DOHH2 (cell line): ENCODE results near the gene PLCD1.

Experiments
- H3F3A ChIP-seq: fragments of 200-600 bp; sonication (generic), shearing (Covaris generic); 2 replicates; pipeline ENCODE4 v1.6.0; 2016; ENCODE audit warnings: antibody characterized with exemption, mild to moderate bottlenecking; ENCODE audit not compliant: control insufficient read depth, insufficient read depth
- H3K27ac ChIP-seq: fragments of 200-600 bp; sonication (generic); 2 replicates; pipeline ENCODE4 v1.5.1; 2014; ENCODE audit warnings: low read depth, mild to moderate bottlenecking, low read length, moderate library complexity
- H3K27me3 ChIP-seq: fragments of 200-600 bp; sonication (generic); 2 replicates; pipeline ENCODE4 v1.6.1; 2014; ENCODE audit warnings: mild to moderate bottlenecking, low read length, mixed read lengths; ENCODE audit not compliant: control insufficient read depth
- H3K36me3 ChIP-seq: fragments of 200-600 bp; sonication (generic); 2 replicates; pipeline ENCODE4 v1.6.1; 2014; ENCODE audit warnings: mild to moderate bottlenecking, low read length, moderate library complexity, mixed read lengths; ENCODE audit not compliant: control insufficient read depth
- H3K4me1 ChIP-seq: fragments of 200-600 bp; sonication (generic); 2 replicates; pipeline ENCODE4 v1.6.1; 2014; ENCODE audit warnings: mild to moderate bottlenecking, low read length, mixed read lengths; ENCODE audit not compliant: control insufficient read depth
- H3K4me2 ChIP-seq: fragments of 200-600 bp; sonication (generic); 2 replicates; pipeline ENCODE4 v1.6.0; 2014; ENCODE audit warnings: mild to moderate bottlenecking, low read length, moderate library complexity
- H3K4me3 ChIP-seq: fragments of 200-600 bp; sonication (generic); 2 replicates; pipeline ENCODE4 v1.5.1; 2014; ENCODE audit warnings: mild to moderate bottlenecking, low read length, mixed read lengths
- H3K79me2 ChIP-seq: fragments of 200-600 bp; sonication (generic); 2 replicates; pipeline ENCODE4 v1.6.1; 2014; ENCODE audit warnings: mild to moderate bottlenecking, low read length, mixed read lengths; ENCODE audit not compliant: control insufficient read depth
- H3K9me2 ChIP-seq: fragments of 200-600 bp; sonication (generic); replicated peaks from 2 replicates; pipeline ENCODE4 v1.6.1; 2014; ENCODE audit warnings: mild to moderate bottlenecking, low read length, mixed read lengths; ENCODE audit not compliant: control insufficient read depth
- H3K9me3 ChIP-seq: fragments of 200-600 bp; sonication (generic); 2 replicates; pipeline ENCODE4 v1.6.1; 2014; ENCODE audit warnings: antibody characterized with exemption, low read length, mixed read lengths; ENCODE audit not compliant: control insufficient read depth, insufficient read depth
- H4K20me1 ChIP-seq: fragments of 200-600 bp; sonication (generic); 2 replicates; pipeline ENCODE4 v1.6.0; 2014; ENCODE audit warnings: low read depth, mild to moderate bottlenecking, antibody characterized with exemption, low read length, moderate library complexity; ENCODE audit not compliant: control insufficient read depth, insufficient read depth
- EZH2phosphoT487 ChIP-seq: fragments of 200-600 bp; sonication (generic); IDR thresholded peaks from 2 replicates; pipeline ENCODE4 v1.6.1; 2017; ENCODE audit warnings: borderline replicate concordance, mild to moderate bottlenecking, antibody characterized with exemption, low read length, moderate library complexity, mixed read lengths
- TF ChIP-seq, protein P1 (sequence below): fragments of 200-600 bp; sonication (generic); IDR thresholded peaks from one replicate; pipeline ENCODE4 v1.5.1; 2014; ENCODE audit warnings: antibody characterized with exemption, mild to moderate bottlenecking, low read depth, low read length; ENCODE audit not compliant: poor library complexity, severe bottlenecking

PLCD1 gene

DNA sequence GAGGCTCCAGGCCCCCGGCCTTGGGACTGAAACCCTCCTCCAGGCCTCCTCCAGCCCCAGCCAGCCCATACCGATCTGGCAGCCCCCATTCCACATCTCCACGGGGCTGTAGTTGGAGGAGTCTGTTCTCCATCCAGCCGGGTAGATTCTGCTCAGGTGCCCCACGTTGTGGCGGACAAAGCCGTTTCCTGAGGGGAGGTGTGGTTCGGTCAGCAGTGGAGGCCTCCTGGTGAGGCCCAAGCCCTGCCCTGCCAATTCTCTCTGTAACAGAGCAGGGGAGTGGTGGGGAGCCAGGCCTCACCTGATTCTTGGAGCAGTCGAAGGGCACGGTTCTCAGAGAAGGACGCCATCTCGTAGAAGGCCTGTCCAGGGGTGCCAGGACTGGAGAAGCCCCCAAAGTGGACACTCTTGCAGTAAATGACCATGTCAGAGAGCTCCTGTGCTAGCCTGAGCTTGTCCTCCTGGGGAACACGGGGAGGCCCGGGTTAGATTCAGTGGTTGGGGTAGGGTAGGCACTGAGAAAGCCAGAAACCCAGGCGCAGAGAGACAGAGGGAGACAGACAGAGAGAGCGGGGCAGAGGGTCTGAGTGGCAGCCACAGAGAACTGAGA, 20.4 kb downstream of the PLCD1 start:
- H3K79me2 ChIP-seq: no peaks in the 10 kb centered on the region
- no peaks in the 10 kb centered on the region for H4K20me1 ChIP-seq
- H3K9me2 ChIP-seq: no peaks in the 10 kb centered on the region

DNA sequence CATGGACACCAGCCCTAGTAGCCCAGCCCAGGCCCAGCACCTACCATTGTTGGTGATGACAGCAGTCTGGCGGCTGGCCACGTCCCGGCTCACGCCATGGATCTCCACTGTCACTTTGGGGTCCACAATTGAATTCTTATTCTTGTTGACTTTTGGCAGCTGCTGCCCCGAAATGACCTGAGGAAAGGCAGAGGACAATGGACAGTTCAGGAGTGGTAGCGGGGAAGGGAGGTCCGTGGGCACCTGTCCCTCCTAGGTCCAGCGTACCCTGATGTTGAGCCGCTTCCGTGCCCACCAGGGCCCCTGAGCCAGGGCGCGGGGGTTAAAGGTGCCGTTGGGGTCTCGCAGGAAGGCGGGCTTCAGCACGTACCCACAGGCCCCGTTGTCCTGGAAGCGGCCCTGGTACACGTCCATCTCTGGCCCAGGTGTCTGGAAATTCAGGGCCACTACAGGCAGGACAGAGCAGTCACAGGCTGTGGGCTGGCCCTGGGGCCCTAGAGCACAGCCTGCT, 21.2 kb downstream of the PLCD1 start:
- Histone ChIP-seq H3K9me2 (no peaks in the 10 kb centered on the region), H3K9me3 (no peaks in the 10 kb centered on the region)
- TF ChIP-seq, protein P1, sequence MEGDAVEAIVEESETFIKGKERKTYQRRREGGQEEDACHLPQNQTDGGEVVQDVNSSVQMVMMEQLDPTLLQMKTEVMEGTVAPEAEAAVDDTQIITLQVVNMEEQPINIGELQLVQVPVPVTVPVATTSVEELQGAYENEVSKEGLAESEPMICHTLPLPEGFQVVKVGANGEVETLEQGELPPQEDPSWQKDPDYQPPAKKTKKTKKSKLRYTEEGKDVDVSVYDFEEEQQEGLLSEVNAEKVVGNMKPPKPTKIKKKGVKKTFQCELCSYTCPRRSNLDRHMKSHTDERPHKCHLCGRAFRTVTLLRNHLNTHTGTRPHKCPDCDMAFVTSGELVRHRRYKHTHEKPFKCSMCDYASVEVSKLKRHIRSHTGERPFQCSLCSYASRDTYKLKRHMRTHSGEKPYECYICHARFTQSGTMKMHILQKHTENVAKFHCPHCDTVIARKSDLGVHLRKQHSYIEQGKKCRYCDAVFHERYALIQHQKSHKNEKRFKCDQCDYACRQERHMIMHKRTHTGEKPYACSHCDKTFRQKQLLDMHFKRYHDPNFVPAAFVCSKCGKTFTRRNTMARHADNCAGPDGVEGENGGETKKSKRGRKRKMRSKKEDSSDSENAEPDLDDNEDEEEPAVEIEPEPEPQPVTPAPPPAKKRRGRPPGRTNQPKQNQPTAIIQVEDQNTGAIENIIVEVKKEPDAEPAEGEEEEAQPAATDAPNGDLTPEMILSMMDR: no peak
- no peak for TF ChIP-seq EZH2phosphoT487

More for the DNA sequence above, 20.4 kb downstream of the PLCD1 start:
- H3F3A ChIP-seq: no peaks in the 10 kb centered on the region; the same call in 1 of the 2 replicates
- no peaks in the 10 kb centered on the region for H3K9me3 ChIP-seq
- TF ChIP-seq, protein P1: no peak
- no peak for TF ChIP-seq EZH2phosphoT487
- H3K36me3 ChIP-seq: peaks cover 2% of the 10 kb centered on the region; the same call in 1 of the 2 replicates
- no peaks in the 10 kb centered on the region for H3K4me1 ChIP-seq
- no peak overlapping the region for H3K4me3 ChIP-seq
- no peak overlapping the region for H3K27ac ChIP-seq
- H3K4me2 ChIP-seq: no peak overlapping the region
- H3K27me3 ChIP-seq: no peaks in the 10 kb centered on the region

DNA sequence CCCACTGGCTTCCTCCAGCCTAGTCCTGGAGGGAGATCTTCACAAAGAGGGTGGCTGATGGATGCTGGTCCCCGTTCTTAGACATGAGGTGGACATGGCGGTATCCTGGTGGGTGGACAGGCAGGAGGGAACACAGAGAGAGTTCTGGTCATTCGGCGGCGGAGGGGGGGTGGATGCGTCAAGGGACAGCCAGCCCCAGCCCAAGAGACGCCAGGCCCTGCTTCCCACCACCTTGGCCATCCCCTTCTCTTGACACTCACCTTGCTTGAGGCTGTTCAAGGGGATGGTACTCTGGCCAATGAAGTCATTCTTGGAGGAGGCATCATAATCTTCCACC, 21.7 kb downstream of the PLCD1 start:
- H3K27me3 ChIP-seq: no peaks in the 10 kb centered on the region
- H3K79me2 ChIP-seq: no peaks in the 10 kb centered on the region
- H3K4me3 ChIP-seq: no peak overlapping the region
- H3F3A ChIP-seq: no peaks in the 10 kb centered on the region
- H4K20me1 ChIP-seq: no peaks in the 10 kb centered on the region
- TF ChIP-seq, protein P1: no peak
- TF ChIP-seq EZH2phosphoT487: no peak
- no peak overlapping the region for H3K4me2 ChIP-seq
- no peaks in the 10 kb centered on the region for H3K9me3 ChIP-seq
- H3K27ac ChIP-seq: no peak overlapping the region
- H3K9me2 ChIP-seq: no peaks in the 10 kb centered on the region
- no peaks in the 10 kb centered on the region for H3K4me1 ChIP-seq
- peaks cover 6% of the 10 kb centered on the region; the same call in 1 of the 2 replicates for H3K36me3 ChIP-seq

More for the DNA sequence above, 21.2 kb downstream of the PLCD1 start:
- peaks cover 2% of the 10 kb centered on the region; the same call in 1 of the 2 replicates for H3K36me3 ChIP-seq
- H3K4me1 ChIP-seq: no peaks in the 10 kb centered on the region
- H3K4me2 ChIP-seq: no peak overlapping the region
- H4K20me1 ChIP-seq: no peaks in the 10 kb centered on the region
- no peak overlapping the region for H3K27ac ChIP-seq
- H3K27me3 ChIP-seq: no peaks in the 10 kb centered on the region
- H3K4me3 ChIP-seq: no peak overlapping the region
- no peaks in the 10 kb centered on the region for H3F3A ChIP-seq
- H3K79me2 ChIP-seq: no peaks in the 10 kb centered on the region
